NB4 (cell line): Measurements from ENCODE around the gene NUDT8.
"Not testable (repeated sequence)": the region's sequence is repeated elsewhere in the genome, so short reads cannot be mapped to it uniquely, and the experiment has no call there.

Source experiments
- CTCF ChIP-seq: IDR thresholded peaks from one replicate; pipeline ENCODE4 v1.5.1; 2012; ENCODE audit warnings: low read depth, low read length
- MAX ChIP-seq: IDR thresholded peaks from 2 replicates; pipeline ENCODE4 v1.6.1; 2011; ENCODE audit warnings: low read depth, low read length
- POLR2A ChIP-seq: IDR thresholded peaks from 2 replicates; pipeline ENCODE4 v1.6.1; 2011; ENCODE audit warnings: mild to moderate bottlenecking; ENCODE audit not compliant: insufficient read length; ENCODE audit errors: extremely low read depth

- TF ChIP-seq POLR2A, CTCF, MAX: not testable (repeated sequence)
Observed at GRCh38 chr11:67623795-67624194, 5.9 kb downstream of the NUDT8 start.
